ENCODE data around the gene KLHL21.

The KLHL21 gene

GRCh38 chr1:6634371-6635052 lies 31.8 kb upstream of the KLHL21 start:
- no peaks in the 10 kb centered on the region for H3K27me3 ChIP-seq
- intact Hi-C loops (cut with DNase I; ENCODE audit: low total_unique reads): loop anchor here (5.0 to 10.0 kb wide), 2 partner anchors 32 to 50 kb away; partner anchors contain the start of gene KLHL21
- H3K27ac ChIP-seq: peak overlapping the region in 1 of 2 donors; percentile 13
- TF ChIP-seq CTCF (IDR thresholded peaks at IDR 0.05): peak; percentile 34 to 42
- peak in 1 of 2 donors; percentile 36 for DNase-seq
- no peaks in the 10 kb centered on the region for H3K9me3 ChIP-seq
- H3K4me3 ChIP-seq: no peak overlapping the region
- H3K4me1 ChIP-seq: peaks cover 0 to 29% (median 6%) of the 10 kb centered on the region in 4 donors
- peaks cover 44 to 91% (median 64%) of the 10 kb centered on the region in 3 donors for H3K36me3 ChIP-seq

GRCh38 chr1:6632588-6633514 lies 30.2 kb upstream of the KLHL21 start:
- no peak for TF ChIP-seq CTCF (IDR thresholded peaks at IDR 0.05)
- peaks cover 55 to 100% (median 81%) of the 10 kb centered on the region in 3 donors for H3K36me3 ChIP-seq
- H3K27me3 ChIP-seq: no peaks in the 10 kb centered on the region
- no peaks in the 10 kb centered on the region for H3K9me3 ChIP-seq
- intact Hi-C loops (cut with DNase I; ENCODE audit: low total_unique reads): loop anchor here (10.0 kb wide), 1 partner anchor 48 kb away; no protein-coding TSS in a partner anchor
- DNase-seq: no peak
- no peak overlapping the region for H3K27ac ChIP-seq
- no peak overlapping the region for H3K4me3 ChIP-seq
- H3K4me1 ChIP-seq: peaks cover 0 to 26% (median 9%) of the 10 kb centered on the region in 4 donors

GRCh38 chr1:6631058-6631457 lies 28.4 kb upstream of the KLHL21 start:
- H3K36me3 ChIP-seq: peaks cover 49 to 91% (median 87%) of the 10 kb centered on the region in 3 donors
- intact Hi-C loops (cut with DNase I; ENCODE audit: low total_unique reads): loop anchor here (10.0 kb wide), 1 partner anchor 46 kb away; no protein-coding TSS in a partner anchor
- H3K9me3 ChIP-seq: no peaks in the 10 kb centered on the region
- no peak for DNase-seq
- H3K4me3 ChIP-seq: no peak overlapping the region
- no peak for TF ChIP-seq CTCF (IDR thresholded peaks at IDR 0.05)
- no peaks in the 10 kb centered on the region for H3K27me3 ChIP-seq
- H3K27ac ChIP-seq: no peak overlapping the region
- H3K4me1 ChIP-seq: peaks cover 0 to 26% (median 14%) of the 10 kb centered on the region in 4 donors

- H3K36me3 ChIP-seq: peaks cover 49 to 80% (median 78%) of the 10 kb centered on the region in 3 donors
- peaks cover 0 to 26% (median 16%) of the 10 kb centered on the region in 4 donors for H3K4me1 ChIP-seq
- H3K9me3 ChIP-seq: no peaks in the 10 kb centered on the region
- intact Hi-C loops (cut with DNase I; ENCODE audit: low total_unique reads): loop anchor here (10.0 kb wide), 1 partner anchor 45 kb away; no protein-coding TSS in a partner anchor
- DNase-seq: no peak
- H3K27me3 ChIP-seq: no peaks in the 10 kb centered on the region
- no peak for TF ChIP-seq CTCF (IDR thresholded peaks at IDR 0.05)
- H3K4me3 ChIP-seq: no peak overlapping the region
- H3K27ac ChIP-seq: no peak overlapping the region
These were observed 27.4 kb upstream of the KLHL21 start for GRCh38 chr1:6630027-6630426.

- peaks cover 39 to 70% (median 68%) of the 10 kb centered on the region in 3 donors for H3K36me3 ChIP-seq
- H3K4me3 ChIP-seq: no peak overlapping the region
- no peaks in the 10 kb centered on the region for H3K9me3 ChIP-seq
- no peak overlapping the region for H3K27ac ChIP-seq
- TF ChIP-seq CTCF (IDR thresholded peaks at IDR 0.05): no peak
- no peaks in the 10 kb centered on the region for H3K27me3 ChIP-seq
- H3K4me1 ChIP-seq: peaks cover 0 to 34% (median 20%) of the 10 kb centered on the region in 4 donors
- no peak for DNase-seq
- intact Hi-C loops (cut with DNase I; ENCODE audit: low total_unique reads): no loop called here
These were observed 26.4 kb upstream of the KLHL21 start for GRCh38 chr1:6628971-6629479.
